BLaER1 treated with 17β-estradiol and CSF1 and Interleukin-3, amounts not matched to agents 10 nM and 100 nM (cell line): ENCODE results near the gene CPNE5.

Source experiments
- H3K27ac ChIP-seq, 11 experiments: shearing (Covaris generic); formaldehyde crosslinking; 2 replicates each; pipeline ENCODE4 v1.8.1; 2022
- H3K27me3 ChIP-seq, 11 experiments: shearing (Covaris generic); formaldehyde crosslinking; 2 replicates each; pipeline ENCODE4 v1.8.1; 2022
- H3K36me3 ChIP-seq, 11 experiments: shearing (Covaris generic); formaldehyde crosslinking; 2 replicates each; pipeline ENCODE4 v1.8.1; 2022
- H3K4me1 ChIP-seq, 10 experiments: shearing (Covaris generic); formaldehyde crosslinking; 2 replicates each; pipeline ENCODE4 v1.8.1; 2022
- H3K4me2 ChIP-seq, 11 experiments: shearing (Covaris generic); formaldehyde crosslinking; 2 replicates each; pipeline ENCODE4 v1.8.1; 2022
- H3K4me3 ChIP-seq, 10 experiments: shearing (Covaris generic); formaldehyde crosslinking; 2 replicates each; pipeline ENCODE4 v1.8.1; 2022
- H3K9ac ChIP-seq, 11 experiments: shearing (Covaris generic); formaldehyde crosslinking; 2 replicates each; pipeline ENCODE4 v1.8.1; 2022
- H3K9me3 ChIP-seq, 11 experiments: shearing (Covaris generic); formaldehyde crosslinking; replicated peaks in 1 of 11; 2 replicates each; pipeline ENCODE4 v1.8.1; 2022
- H4K20me1 ChIP-seq, 11 experiments: shearing (Covaris generic); formaldehyde crosslinking; 2 replicates each; pipeline ENCODE4 v1.8.1; 2022
- Cebpa-rat ChIP-seq, 11 experiments: shearing (Covaris generic); IDR thresholded peaks; 2 replicates each; pipeline ENCODE4 v1.8.1; 2022

The CPNE5 gene

DNA sequence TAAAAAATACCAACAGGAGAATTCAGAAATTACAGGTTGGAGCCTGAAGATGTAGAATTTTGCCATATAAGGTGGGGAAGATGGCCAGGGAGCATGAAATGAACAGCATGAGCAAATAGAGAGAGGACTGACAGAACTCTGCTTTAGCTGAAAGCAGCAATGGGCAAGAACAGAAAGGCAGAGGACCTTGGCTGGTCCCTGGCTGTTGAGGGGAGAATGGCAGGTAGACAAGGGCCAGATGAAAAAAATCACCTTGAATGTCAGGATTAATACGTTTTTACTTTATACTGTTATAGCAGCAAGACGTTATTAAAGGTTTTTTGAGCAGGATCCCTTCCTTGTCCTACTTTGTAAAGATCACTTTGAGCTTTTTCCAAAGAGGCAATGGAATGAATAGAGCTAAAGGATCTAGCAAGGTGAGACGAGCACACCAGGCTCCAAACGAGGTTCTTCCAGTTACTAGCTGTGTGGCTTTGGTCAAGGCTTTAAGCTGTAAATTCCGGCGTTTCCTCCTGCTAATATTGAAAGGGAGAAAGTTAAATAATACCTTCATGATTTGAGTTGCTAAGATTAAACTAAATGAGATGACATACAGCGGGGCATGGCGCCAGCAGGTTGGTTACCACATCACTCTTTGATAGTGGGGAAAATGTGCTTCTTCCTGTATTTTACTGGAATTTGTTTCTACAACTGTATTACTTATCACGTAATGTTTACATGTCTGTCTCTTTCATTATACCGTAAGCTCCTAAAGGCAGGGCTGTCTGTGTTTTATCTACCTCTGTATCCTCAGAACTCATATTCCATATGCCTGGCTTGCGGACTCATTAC lies 34.6 kb upstream of the CPNE5 start:
- no peak for TF ChIP-seq Cebpa-rat (IDR thresholded peaks at IDR 0.05)
- Histone ChIP-seq H4K20me1 (peaks cover 0 to 1% (median 0%) of the 10 kb centered on the region in 11 experiments; a peak in 4 of 22 replicates), H3K9ac (peak overlapping the region; percentile 88 to 97 (median 94)), H3K9me3 (no peaks in the 10 kb centered on the region), H3K36me3 (peaks cover 23 to 39% (median 37%) of the 10 kb centered on the region in 11 experiments), H3K4me1 (peaks cover 27 to 45% (median 37%) of the 10 kb centered on the region in 10 experiments), H3K27me3 (no peaks in the 10 kb centered on the region), H3K4me3 (peak overlapping the region; percentile 76 to 91 (median 82)), H3K27ac (peak overlapping the region; percentile 87 to 98 (median 95); a peak in 21 of 22 replicates), H3K4me2 (peak overlapping the region; percentile 82 to 99 (median 94))

DNA sequence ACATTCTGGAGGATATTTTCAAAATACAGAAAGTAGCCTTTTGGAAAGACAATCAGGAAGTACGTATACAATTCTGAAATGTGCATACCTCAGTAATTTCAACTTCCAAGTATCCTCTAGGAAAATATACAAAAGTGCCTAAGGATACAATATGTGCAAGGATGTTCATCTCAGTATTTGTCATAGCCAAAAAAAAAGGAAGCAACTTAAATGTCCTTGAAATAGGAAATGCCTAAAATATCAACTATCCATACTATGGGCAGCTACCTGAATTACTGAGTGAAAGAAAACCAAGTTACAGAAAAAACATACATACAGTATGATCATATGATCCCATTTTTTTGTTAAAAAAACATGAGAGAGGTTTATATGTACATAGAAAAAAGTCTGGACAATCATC lies 33.9 kb upstream of the CPNE5 start:
- peak overlapping the region in 9 of 10 experiments; percentile 78 to 91 (median 83); a peak in 13 of 20 replicates for H3K4me3 ChIP-seq
- H4K20me1 ChIP-seq = peaks cover 0 to 9% (median 0%) of the 10 kb centered on the region in 11 experiments; a peak in 5 of 22 replicates
- peak overlapping the region; percentile 82 to 99 (median 94) for H3K4me2 ChIP-seq
- peak overlapping the region in 7 of 11 experiments; percentile 88 to 97 (median 94); a peak in 11 of 22 replicates for H3K9ac ChIP-seq
- no peaks in the 10 kb centered on the region for H3K9me3 ChIP-seq
- H3K27me3 ChIP-seq = no peaks in the 10 kb centered on the region
- peaks cover 27 to 45% (median 37%) of the 10 kb centered on the region in 10 experiments for H3K4me1 ChIP-seq
- H3K36me3 ChIP-seq = peaks cover 28 to 46% (median 44%) of the 10 kb centered on the region in 11 experiments
- peak overlapping the region in 5 of 11 experiments; percentile 88 to 98 (median 95); a peak in 7 of 22 replicates for H3K27ac ChIP-seq
- no peak for TF ChIP-seq Cebpa-rat (IDR thresholded peaks at IDR 0.05)

DNA sequence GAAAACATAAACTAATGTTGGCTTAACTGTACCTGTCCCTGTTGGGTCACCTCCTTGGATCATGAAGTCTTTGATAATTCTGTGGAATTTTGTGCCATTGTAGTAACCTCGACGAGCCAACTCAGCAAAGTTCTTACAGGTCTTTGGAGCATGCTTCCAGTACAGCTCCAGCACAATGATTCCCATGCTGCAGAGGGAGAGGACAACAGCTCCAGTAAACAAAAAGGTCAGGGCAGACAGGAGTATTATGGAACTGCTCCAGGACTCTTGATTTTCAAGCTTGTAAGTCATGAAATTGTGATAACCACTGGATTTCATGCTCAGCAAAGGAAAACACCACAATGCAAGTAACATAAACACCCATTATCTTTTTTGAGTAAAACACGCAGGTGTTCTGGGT lies 32.4 kb upstream of the CPNE5 start:
- Histone ChIP-seq H3K4me3 (no peak overlapping the region), H3K27ac (no peak overlapping the region), H3K4me2 (no peak overlapping the region; a peak in 1 of 22 replicates), H3K27me3 (no peaks in the 10 kb centered on the region), H4K20me1 (peaks cover 0 to 23% (median 11%) of the 10 kb centered on the region in 11 experiments; a peak in 11 of 22 replicates), H3K4me1 (peaks cover 27 to 54% (median 41%) of the 10 kb centered on the region in 10 experiments), H3K36me3 (peaks cover 38 to 60% (median 58%) of the 10 kb centered on the region in 11 experiments), H3K9me3 (no peaks in the 10 kb centered on the region), H3K9ac (no peak overlapping the region)
- TF ChIP-seq Cebpa-rat (IDR thresholded peaks at IDR 0.05) = no peak

DNA sequence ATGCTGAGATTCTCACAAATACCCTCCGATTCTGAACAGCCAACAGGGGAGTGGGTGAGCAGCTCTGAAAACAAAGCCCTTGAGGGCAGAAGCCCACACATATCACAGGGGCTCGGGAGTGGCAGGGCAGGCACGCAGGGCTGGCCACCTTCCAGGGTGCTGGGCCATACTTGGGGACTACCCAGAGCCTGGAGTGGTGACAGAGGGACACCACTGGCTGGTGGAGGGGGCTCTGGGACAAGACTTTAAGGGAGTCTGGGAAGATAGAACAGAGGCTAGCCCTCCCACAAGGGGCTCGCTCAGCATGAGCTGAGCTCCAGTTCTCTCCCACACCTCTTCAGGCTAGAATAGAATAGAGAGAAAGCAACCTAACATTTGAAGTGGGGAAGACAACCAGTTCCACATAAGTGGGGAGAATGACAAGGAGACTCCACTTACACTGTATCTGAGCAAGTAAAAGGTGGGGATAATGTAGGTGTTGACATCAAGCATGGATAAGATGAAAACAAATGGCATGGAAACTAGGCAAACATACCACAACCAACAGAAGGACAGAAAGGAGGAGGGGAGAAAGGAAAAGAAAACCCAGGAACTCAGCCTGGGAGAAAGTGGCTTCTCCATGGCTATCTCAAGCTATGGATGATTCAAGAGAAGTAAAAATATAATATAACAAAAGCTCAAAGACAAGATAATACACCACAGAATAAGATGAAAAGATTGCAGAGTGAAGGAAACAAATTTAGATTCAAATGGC lies 28.4 kb upstream of the CPNE5 start:
- Histone ChIP-seq H3K4me2 (peak overlapping the region in 1 of 11 experiments; percentile 0; a peak in 2 of 22 replicates), H3K4me1 (peaks cover 4 to 43% (median 22%) of the 10 kb centered on the region in 10 experiments), H3K4me3 (no peak overlapping the region), H3K9me3 (no peaks in the 10 kb centered on the region), H3K9ac (no peak overlapping the region), H3K27ac (no peak overlapping the region), H4K20me1 (peaks cover 0 to 62% (median 47%) of the 10 kb centered on the region in 11 experiments; a peak in 16 of 22 replicates), H3K36me3 (peaks cover 66 to 99% (median 93%) of the 10 kb centered on the region in 11 experiments), H3K27me3 (no peaks in the 10 kb centered on the region)
- no peak for TF ChIP-seq Cebpa-rat (IDR thresholded peaks at IDR 0.05)

DNA sequence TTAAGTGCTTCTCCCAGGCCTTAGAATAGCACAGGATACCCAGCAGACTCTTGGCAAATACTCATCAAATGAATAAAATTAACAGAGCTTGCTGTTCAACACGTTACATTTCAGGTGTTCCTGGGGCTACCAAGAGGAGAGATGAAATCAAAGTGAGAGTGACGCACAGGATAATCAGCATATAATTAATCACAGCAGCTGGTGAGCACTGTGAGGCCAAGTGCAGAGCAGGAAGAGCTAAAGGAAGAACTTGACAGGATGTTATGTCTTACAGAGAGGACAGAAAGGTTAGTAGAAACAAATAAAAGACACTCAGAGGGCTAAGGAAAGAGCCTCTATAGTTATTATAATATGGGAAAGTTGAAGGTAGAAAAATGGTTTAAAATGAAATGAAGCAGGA lies 26.6 kb upstream of the CPNE5 start:
- H3K9me3 ChIP-seq = no peaks in the 10 kb centered on the region
- H4K20me1 ChIP-seq = peaks cover 0 to 73% (median 57%) of the 10 kb centered on the region in 11 experiments; a peak in 16 of 22 replicates
- H3K9ac ChIP-seq = no peak overlapping the region
- TF ChIP-seq Cebpa-rat (IDR thresholded peaks at IDR 0.05) = no peak
- no peak overlapping the region for H3K27ac ChIP-seq
- no peak overlapping the region for H3K4me2 ChIP-seq
- H3K4me3 ChIP-seq = no peak overlapping the region
- peaks cover 0 to 38% (median 15%) of the 10 kb centered on the region in 10 experiments; a peak in 12 of 20 replicates for H3K4me1 ChIP-seq
- H3K27me3 ChIP-seq = no peaks in the 10 kb centered on the region
- peaks cover 67 to 100% (median 98%) of the 10 kb centered on the region in 11 experiments for H3K36me3 ChIP-seq

DNA sequence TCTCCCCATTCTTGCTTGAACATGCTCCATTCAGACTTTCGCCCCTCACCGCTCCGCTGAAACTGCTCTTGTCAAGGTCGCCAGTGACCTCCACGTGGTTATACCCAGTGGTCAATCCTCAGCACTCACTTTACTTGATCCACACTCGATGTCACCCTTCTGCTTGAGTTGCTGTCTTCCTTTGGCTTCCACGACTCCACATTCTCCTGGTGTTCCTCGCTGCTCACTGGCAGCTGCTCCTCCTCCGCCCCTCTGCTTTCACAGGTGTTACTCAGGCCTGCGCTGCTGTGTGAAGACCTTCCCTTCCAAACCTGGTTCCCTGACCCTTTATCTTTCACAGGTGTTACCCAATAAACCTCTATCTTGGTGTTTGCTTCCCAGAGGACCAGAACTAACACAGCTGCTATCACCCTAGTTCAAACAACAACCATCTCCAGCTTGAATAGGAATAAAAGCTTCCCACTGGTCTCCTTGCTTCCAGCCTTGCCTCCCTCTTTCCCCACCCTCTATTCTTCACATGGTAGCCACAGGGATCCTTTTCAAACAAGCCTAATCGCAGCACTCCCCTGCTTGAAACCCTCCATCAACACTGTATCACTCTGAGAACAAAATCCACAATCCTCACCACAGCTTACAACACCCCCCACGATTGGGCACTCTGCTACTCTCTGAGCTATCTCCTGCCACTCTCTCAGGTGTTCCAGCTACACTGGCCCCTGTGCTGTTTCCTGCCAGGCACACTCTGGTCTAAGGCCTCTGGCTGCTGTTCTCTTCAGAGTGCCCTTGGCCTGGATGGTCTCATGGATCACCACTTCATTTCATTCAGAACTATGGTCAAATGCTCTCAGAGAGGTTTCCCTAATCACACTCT lies 24.7 kb upstream of the CPNE5 start:
- H3K9ac ChIP-seq = peak overlapping the region in 2 of 11 experiments; percentile 12; a peak in 1 of 22 replicates
- H4K20me1 ChIP-seq = peaks cover 0 to 85% (median 70%) of the 10 kb centered on the region in 11 experiments; a peak in 17 of 22 replicates
- no peak overlapping the region for H3K4me2 ChIP-seq
- H3K9me3 ChIP-seq = no peaks in the 10 kb centered on the region
- peaks cover 47 to 98% (median 92%) of the 10 kb centered on the region in 11 experiments for H3K36me3 ChIP-seq
- no peak overlapping the region for H3K4me3 ChIP-seq
- H3K27me3 ChIP-seq = no peaks in the 10 kb centered on the region
- no peak overlapping the region for H3K27ac ChIP-seq
- TF ChIP-seq Cebpa-rat (IDR thresholded peaks at IDR 0.05) = no peak
- H3K4me1 ChIP-seq = peaks cover 0 to 38% (median 9%) of the 10 kb centered on the region in 10 experiments; a peak in 10 of 20 replicates

DNA sequence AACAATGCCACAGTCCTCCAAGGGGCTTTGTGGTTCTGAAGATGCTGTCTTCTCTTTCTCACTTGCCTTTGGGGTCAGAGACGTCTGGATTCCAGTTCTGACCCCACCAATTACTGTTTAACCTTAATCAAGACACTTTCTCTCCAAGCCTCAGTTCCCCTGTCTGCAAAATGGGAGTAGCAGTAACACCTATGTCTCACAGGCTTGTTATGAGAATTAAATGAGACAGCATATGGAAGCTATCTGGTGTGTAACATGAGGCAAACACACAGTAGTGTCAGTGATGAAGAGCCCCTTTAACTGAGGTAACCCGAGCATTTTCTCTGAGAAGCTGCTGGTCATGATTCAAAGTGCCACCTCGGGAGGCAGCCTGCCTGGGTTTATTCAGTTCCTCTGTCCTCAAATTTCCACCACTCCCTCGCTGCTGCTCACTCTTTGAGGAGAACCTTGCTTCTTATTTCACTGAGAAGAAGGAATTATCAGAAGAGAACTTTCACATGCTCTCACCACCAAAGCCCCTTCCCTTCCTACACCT lies 23.7 kb upstream of the CPNE5 start:
- peak overlapping the region in 3 of 11 experiments; percentile 22 to 39 (median 31); a peak in 3 of 22 replicates for H3K27ac ChIP-seq
- H3K27me3 ChIP-seq = no peaks in the 10 kb centered on the region
- peaks cover 42 to 98% (median 90%) of the 10 kb centered on the region in 11 experiments for H3K36me3 ChIP-seq
- H3K4me1 ChIP-seq = peaks cover 0 to 44% (median 9%) of the 10 kb centered on the region in 10 experiments; a peak in 10 of 20 replicates
- H3K9me3 ChIP-seq = no peaks in the 10 kb centered on the region
- TF ChIP-seq Cebpa-rat (IDR thresholded peaks at IDR 0.05) = no peak
- H4K20me1 ChIP-seq = peaks cover 0 to 90% (median 72%) of the 10 kb centered on the region in 11 experiments; a peak in 17 of 22 replicates
- peak overlapping the region in 3 of 11 experiments; percentile 7 to 64 (median 51); a peak in 5 of 22 replicates for H3K4me2 ChIP-seq
- H3K4me3 ChIP-seq = no peak overlapping the region
- 0 out of 22 replicates have a peak overlapping the region, but pooled peaks of 1 of the 11 experiments have one; percentile 12 for H3K9ac ChIP-seq
